Measurements from ENCODE around the gene SIAE. TPM values are rescaled to one million over a fixed set of nuclear protein-coding genes. Genes with fewer than 3 reads are reported as not detected.
"Not testable (repeated sequence)": the region's sequence is repeated elsewhere in the genome, so short reads cannot be mapped to it uniquely, and the experiment has no call there.

SIAE gene
- total RNA-seq, 2 donors from 2014 or later: 1.8 to 2.4 TPM

- no peak for ATAC-seq
- no peaks in the 10 kb centered on the region for H3K27me3 Mint-ChIP-seq
- H3K27ac Mint-ChIP-seq: no peak overlapping the region
- no peak for DNase-seq (ENCODE audit: low spot score)
- H3K4me3 Mint-ChIP-seq: no peak overlapping the region
- no peaks in the 10 kb centered on the region for H3K9me3 Mint-ChIP-seq
- peaks cover 23 to 26% of the 10 kb centered on the region in 2 donors for H3K4me1 Mint-ChIP-seq (ENCODE audit: low read depth in 2 of 2)
- H3K36me3 Mint-ChIP-seq: peaks cover 31% of the 10 kb centered on the region
Observed at GRCh38 chr11:124627546-124627945, 46.0 kb downstream of the SIAE start.

- Mint-ChIP-seq H3K4me1 (ENCODE audit: low read depth in 2 of 2) (peaks cover 27 to 32% of the 10 kb centered on the region in 2 donors), H3K36me3 (peaks cover 26% of the 10 kb centered on the region), H3K9me3 (no peaks in the 10 kb centered on the region), H3K4me3 (no peak overlapping the region), H3K27ac (no peak overlapping the region), H3K27me3 (no peaks in the 10 kb centered on the region)
- no peak for DNase-seq (ENCODE audit: low spot score)
- ATAC-seq: no peak
Observed at GRCh38 chr11:124625504-124626168, 47.9 kb downstream of the SIAE start.

DNA sequence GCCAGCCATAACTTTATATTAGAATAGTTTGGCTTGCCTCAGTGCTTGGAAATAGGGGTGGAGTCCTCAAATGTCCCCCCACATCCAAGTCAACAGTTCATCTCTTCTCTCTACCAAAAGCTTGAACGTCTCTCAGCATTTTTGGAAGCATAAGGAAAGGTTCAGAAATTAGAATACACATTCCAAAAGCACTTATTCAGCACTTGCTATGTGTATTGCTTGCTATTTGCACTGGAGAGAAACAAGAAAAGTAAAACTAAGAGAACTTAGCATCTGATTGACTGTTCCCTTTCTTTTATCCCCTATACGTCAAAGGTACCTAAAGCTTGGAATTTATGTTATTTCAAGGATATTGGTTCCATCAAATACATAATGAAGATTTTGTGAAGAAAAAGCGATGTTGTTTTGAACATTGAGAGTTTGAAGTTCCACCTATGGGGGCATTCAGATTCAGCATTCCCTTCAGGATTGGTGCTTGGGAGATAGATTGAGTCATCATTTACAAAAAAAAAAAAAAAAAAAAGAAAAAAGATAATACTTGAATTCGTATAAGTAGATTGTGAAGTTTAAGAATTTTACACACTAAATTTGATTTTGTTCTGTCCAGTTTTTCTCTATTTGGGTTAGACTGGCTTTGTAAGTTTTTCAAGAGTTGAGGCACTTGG lies 49.5 kb downstream of the SIAE start:
- H3K27ac Mint-ChIP-seq: peak overlapping the region; percentile 93 to 97
- peak overlapping the region; percentile 94 for H3K4me3 Mint-ChIP-seq
- peaks cover 9 to 12% of the 10 kb centered on the region in 2 donors for H3K27me3 Mint-ChIP-seq
- H3K36me3 Mint-ChIP-seq: peaks cover 20% of the 10 kb centered on the region
- no peaks in the 10 kb centered on the region for H3K9me3 Mint-ChIP-seq
- H3K4me1 Mint-ChIP-seq (ENCODE audit: low read depth in 2 of 2): peaks cover 27 to 32% of the 10 kb centered on the region in 2 donors
- DNase-seq (ENCODE audit: low spot score) (no peak), ATAC-seq (no peak)

GRCh38 chr11:124622531-124623451 lies 50.7 kb downstream of the SIAE start, which contains the start of gene TBRG1:
TSS of gene TBRG1 (plus strand) at chr11:124622864. CDS start at chr11:124623084, 220 bp downstream.
- peaks cover 12% of the 10 kb centered on the region for H3K36me3 Mint-ChIP-seq

DNA sequence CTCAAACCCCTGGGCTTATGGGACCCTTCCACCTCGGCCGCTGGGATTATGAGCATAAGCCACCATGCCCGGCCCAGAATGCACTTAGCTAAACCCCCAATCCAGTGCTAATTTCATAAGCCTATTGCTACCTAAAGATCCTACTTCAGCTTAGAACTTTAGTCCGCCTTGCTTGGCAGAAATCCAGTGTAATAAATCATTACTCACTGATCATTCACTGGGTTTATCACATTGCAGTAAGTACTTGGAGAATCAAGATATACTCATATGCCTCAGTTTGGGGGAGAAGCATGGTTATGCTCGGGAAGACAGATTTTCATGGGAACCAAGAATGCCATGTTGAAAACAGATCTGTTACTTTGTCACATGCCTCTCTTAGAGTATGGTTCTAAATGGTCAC lies 54.7 kb downstream of the SIAE start:
- Mint-ChIP-seq H3K9me3 (no peaks in the 10 kb centered on the region), H3K36me3 (peaks cover 4% of the 10 kb centered on the region), H3K27ac (no peak overlapping the region), H3K4me3 (no peak overlapping the region), H3K27me3 (peaks cover 19 to 39% of the 10 kb centered on the region in 2 donors), H3K4me1 (ENCODE audit: low read depth in 2 of 2) (peaks cover 9 to 14% of the 10 kb centered on the region in 2 donors)
- no peak for DNase-seq (ENCODE audit: low spot score)
- ATAC-seq: no peak

More at GRCh38 chr11:124622531-124623451, 50.7 kb downstream of the SIAE start, which contains the start of gene TBRG1:
- ATAC-seq (peak; percentile 98 to 99), DNase-seq (ENCODE audit: low spot score) (peak; percentile 92)
- Mint-ChIP-seq H3K27me3 (peaks cover 12 to 21% of the 10 kb centered on the region in 2 donors), H3K4me3 (peak within 1 kb of the TSS; percentile 94), H3K4me1 (ENCODE audit: low read depth in 2 of 2) (peaks cover 24 to 32% of the 10 kb centered on the region in 2 donors), H3K27ac (peak within 1 kb of the TSS; percentile 93 to 97), H3K9me3 (no peaks in the 10 kb centered on the region)

DNA sequence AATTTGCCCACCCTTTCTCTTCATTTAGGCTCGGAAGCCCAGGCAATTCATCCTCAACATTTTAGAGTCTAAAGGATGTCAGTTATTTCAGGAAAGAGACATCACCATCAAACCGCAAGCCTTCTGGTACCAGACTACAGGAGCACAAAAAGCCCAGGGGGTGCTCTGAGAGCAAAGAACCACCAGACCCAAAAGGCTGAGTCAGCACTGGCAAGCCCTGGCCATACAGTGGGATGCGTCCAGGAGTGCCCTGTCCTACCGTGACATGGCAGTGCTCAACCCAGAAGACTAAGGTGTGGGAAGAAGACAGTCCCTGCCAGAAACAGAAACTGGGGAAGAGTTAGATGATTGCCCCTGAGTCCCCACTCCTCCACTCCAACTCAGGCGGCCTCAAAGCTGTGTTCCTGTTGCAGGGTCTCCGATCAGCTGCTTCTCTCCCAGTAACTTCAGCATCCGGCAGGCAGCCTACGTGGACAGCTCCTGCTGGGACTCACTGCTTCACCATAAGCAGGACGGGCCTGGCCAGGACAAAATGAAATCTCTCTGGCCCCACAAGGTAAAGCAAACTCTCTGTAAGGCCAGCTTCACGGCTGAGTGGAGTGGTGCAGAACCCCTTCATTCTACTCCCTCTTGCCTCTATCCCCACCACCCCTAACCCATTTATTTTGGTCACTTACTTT lies 60.8 kb downstream of the SIAE start:
- peak in 1 of 2 donors; percentile 21 for ATAC-seq
- Mint-ChIP-seq H3K36me3 (no peaks in the 10 kb centered on the region), H3K27me3 (peaks cover 18 to 22% of the 10 kb centered on the region in 2 donors), H3K9me3 (no peaks in the 10 kb centered on the region), H3K27ac (no peak overlapping the region), H3K4me3 (no peak overlapping the region), H3K4me1 (ENCODE audit: low read depth in 2 of 2) (no peaks in the 10 kb centered on the region)
- DNase-seq (ENCODE audit: low spot score): no peak

DNA sequence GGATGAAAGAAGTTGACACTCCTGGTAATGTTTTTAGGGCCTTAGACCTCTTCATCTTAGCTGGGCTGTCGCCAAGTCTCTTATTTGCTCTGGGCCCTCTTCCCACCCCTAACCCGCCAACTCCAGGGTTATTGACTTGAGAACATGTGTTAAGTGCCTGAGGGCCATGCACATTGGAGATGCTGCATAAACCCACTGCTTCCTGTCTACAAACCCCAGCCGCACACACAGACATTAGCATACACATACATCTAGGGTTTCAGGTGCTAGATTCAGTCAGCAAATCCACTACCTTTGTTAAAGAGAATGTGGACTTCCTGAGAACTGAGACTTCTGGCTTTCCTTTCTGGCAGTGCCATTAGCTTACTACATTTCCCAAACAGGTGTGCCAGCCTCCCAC lies 61.5 kb downstream of the SIAE start:
- no peaks in the 10 kb centered on the region for H3K4me1 Mint-ChIP-seq (ENCODE audit: low read depth in 2 of 2)
- peaks cover 15 to 16% of the 10 kb centered on the region in 2 donors for H3K27me3 Mint-ChIP-seq
- DNase-seq (ENCODE audit: low spot score) (no peak), ATAC-seq (no peak)
- no peak overlapping the region for H3K27ac Mint-ChIP-seq
- no peak overlapping the region for H3K4me3 Mint-ChIP-seq
- H3K9me3 Mint-ChIP-seq: no peaks in the 10 kb centered on the region
- no peaks in the 10 kb centered on the region for H3K36me3 Mint-ChIP-seq

DNA sequence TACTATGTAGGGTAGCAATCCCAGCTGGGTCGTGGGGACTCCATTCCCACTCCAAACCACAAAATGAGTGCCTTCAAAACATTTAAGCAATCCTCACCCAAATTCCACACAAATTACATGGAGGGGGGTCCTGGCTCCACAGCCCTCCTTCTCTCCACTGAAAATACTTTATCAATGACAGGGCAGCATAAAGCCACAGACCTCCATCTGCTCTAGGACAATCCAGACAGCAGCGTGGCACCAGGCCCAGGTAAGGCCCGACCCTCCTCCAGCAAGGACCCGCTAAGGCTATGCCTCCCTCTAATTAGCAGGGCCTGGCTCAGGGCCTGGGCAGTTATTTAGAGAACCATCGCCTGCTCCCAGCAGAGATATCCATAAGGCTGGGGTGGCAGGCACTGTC lies 62.5 kb downstream of the SIAE start, which contains the start of gene PANX3:
Gene PANX3, plus strand, starts transcription at position 365 of the 400 bp plus-strand sequence. CDS start 129 bp downstream, outside the sequence.
- no peak within 1 kb of the TSS for H3K4me3 Mint-ChIP-seq
- H3K36me3 Mint-ChIP-seq: no peaks in the 10 kb centered on the region
- DNase-seq (ENCODE audit: low spot score) (no peak), ATAC-seq (peak; percentile 15 to 43)
- H3K27me3 Mint-ChIP-seq: peaks cover 15 to 17% of the 10 kb centered on the region in 2 donors
- H3K27ac Mint-ChIP-seq: no peak within 1 kb of the TSS
- H3K9me3 Mint-ChIP-seq: no peaks in the 10 kb centered on the region
- H3K4me1 Mint-ChIP-seq (ENCODE audit: low read depth in 2 of 2): no peaks in the 10 kb centered on the region

DNA sequence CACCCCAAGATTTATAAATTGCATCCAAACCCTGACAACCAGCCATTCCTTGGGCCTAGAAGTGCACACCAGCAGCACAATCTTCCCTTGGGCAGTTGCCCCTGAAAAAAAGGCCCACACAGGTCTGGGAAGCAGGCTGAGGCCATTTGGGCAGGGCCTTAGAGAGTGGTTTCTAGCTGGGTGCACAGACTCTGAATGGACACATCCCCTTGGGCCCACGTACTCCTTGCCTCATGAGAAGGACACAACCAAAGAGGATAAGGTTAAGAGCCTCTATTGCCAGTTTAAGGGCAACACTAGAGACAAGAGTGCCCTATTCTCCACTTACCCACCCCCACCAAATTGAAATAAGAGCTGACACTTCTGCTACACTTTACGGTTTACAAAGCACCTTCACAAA lies 63.2 kb downstream of the SIAE start:
- H3K27ac Mint-ChIP-seq: no peak overlapping the region
- no peak overlapping the region for H3K4me3 Mint-ChIP-seq
- H3K9me3 Mint-ChIP-seq: no peaks in the 10 kb centered on the region
- H3K4me1 Mint-ChIP-seq (ENCODE audit: low read depth in 2 of 2): no peaks in the 10 kb centered on the region
- H3K27me3 Mint-ChIP-seq: peaks cover 12 to 15% of the 10 kb centered on the region in 2 donors
- DNase-seq (ENCODE audit: low spot score): no peak
- peak in 1 of 2 donors; percentile 56 for ATAC-seq
- no peaks in the 10 kb centered on the region for H3K36me3 Mint-ChIP-seq

- H3K4me1 Mint-ChIP-seq (ENCODE audit: low read depth in 2 of 2): no peaks in the 10 kb centered on the region
- H3K9me3 Mint-ChIP-seq: no peaks in the 10 kb centered on the region
- peaks cover 8 to 12% of the 10 kb centered on the region in 2 donors for H3K27me3 Mint-ChIP-seq
- ATAC-seq (no peak), DNase-seq (ENCODE audit: low spot score) (no peak)
- H3K4me3 Mint-ChIP-seq: no peak overlapping the region
- H3K27ac Mint-ChIP-seq: no peak overlapping the region
- H3K36me3 Mint-ChIP-seq: no peaks in the 10 kb centered on the region
Observed at GRCh38 chr11:124608147-124608546, 65.4 kb downstream of the SIAE start.

- ATAC-seq: no peak
- Mint-ChIP-seq H3K4me1 (ENCODE audit: low read depth in 2 of 2) (no peaks in the 10 kb centered on the region), H3K9me3 (no peaks in the 10 kb centered on the region), H3K36me3 (no peaks in the 10 kb centered on the region), H3K4me3 (no peak overlapping the region), H3K27me3 (peaks cover 15 to 19% of the 10 kb centered on the region in 2 donors), H3K27ac (no peak overlapping the region)
- no peak for DNase-seq (ENCODE audit: low spot score)
Observed at GRCh38 chr11:124605719-124606118, 67.8 kb downstream of the SIAE start.

GRCh38 chr11:124602723-124603122 lies 70.8 kb downstream of the SIAE start:
- H3K36me3 Mint-ChIP-seq; H3K9me3 Mint-ChIP-seq; H3K4me3 Mint-ChIP-seq; DNase-seq (ENCODE audit: low spot score); ATAC-seq; H3K27ac Mint-ChIP-seq; H3K4me1 Mint-ChIP-seq (ENCODE audit: low read depth in 2 of 2): not testable (repeated sequence)
- peaks cover 22 to 33% of the 10 kb centered on the region in 2 donors for H3K27me3 Mint-ChIP-seq

DNA sequence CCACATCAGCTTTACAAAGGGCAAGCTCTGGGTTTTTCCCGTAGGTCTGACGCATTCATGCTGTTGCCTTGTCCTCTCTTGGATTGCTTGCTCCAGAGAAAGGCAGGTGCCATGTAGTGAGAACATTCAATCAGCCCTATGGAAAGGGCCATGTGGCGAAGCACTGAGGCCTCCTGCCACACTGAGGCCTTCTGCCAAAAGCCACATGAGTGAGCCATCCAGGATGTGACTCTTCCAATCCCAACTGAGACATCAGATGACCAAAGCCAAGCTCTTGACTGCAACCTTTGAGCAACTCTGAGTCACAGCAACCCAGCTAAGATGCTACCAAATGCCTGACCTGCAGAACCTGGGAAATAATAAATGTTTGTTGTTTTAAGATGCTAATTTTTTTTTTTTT lies 71.3 kb downstream of the SIAE start:
- H3K4me3 Mint-ChIP-seq: no peak overlapping the region
- DNase-seq (ENCODE audit: low spot score) (no peak), ATAC-seq (no peak)
- no peak overlapping the region for H3K27ac Mint-ChIP-seq
- peaks cover 26 to 39% of the 10 kb centered on the region in 2 donors for H3K27me3 Mint-ChIP-seq
- H3K9me3 Mint-ChIP-seq: no peaks in the 10 kb centered on the region
- H3K36me3 Mint-ChIP-seq: no peaks in the 10 kb centered on the region
- no peaks in the 10 kb centered on the region for H3K4me1 Mint-ChIP-seq (ENCODE audit: low read depth in 2 of 2)
